HG03558 (cell line): ENCODE measurements around the gene DUSP12.
A peak's percentile ranks its signal among the peaks of the same experiment; 100 is the strongest.

Experiments used
- ATAC-seq: cut with Tn5 transposase; IDR thresholded peaks from one replicate; pipeline ENCODE4 v1.9.1; 2021; ENCODE audit warnings: moderate number of reproducible peaks; ENCODE audit not compliant: unreplicated experiment; ENCODE audit errors: extremely low read depth

DUSP12 gene

DNA sequence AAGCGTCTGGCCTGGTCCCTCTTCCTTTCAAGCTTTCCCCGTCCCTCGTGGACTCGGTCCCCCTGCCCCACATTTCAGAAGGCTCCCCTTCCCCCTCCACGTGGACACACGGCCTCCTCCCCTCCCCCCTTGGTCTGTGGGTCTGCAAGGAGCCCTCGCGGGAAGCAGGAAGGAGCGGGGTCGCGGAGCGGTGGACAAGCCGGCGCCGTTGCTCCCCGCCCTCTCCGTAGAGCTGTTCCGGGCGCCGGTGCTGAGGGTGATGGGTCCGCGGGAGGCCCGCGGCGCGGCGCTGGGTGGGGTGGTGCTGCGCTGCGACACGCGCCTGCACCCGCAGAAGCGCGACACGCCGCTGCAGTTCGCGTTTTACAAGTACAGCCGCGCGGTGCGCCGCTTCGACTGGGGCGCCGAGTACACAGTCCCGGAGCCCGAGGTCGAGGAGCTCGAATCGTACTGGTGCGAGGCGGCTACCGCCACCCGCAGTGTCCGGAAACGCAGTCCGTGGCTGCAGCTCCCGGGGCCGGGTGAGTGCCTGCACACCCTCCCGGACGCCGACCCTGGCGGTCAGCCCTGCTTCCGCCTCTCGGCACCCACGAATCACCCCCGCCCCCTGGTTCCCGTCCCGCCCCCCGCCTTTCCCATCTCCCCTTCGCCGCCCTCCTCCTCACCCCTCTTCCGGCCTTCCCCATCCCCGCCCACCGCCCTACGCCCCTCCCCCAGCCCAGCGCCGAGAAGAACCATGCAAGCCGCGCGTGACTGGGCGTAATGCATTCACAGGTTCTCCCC lies 22.9 kb upstream of the DUSP12 start:
- no peak for ATAC-seq

DNA sequence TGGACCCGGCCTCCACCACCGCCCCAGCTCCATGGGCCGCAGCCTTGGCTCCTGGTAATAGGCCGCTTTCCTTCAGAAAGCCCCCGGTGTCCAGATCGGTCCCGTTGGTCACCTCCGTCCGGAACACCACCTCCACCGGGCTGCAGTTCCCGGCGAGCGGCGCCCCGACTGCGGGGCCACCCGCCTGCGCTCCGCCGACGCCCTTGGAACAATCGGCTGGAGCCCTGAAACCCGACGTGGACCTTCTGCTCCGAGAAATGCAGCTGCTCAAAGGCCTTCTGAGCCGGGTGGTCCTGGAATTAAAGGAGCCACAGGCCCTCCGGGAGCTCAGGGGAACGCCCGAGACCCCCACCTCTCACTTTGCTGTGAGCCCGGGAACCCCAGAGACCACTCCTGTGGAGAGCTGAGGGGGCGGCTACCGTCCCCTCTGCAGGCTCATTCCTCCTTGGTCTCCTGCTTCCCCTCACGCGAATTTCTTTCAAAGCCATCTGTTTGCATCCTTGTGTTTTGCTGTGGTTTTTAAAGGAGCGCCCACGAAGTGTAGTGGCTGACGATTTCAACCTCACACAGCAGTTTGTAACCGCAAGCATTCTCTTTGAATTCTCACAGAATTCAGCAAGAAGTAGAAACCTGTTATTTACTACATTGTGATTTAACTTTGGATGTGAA lies 22.2 kb upstream of the DUSP12 start:
- no peak for ATAC-seq

DNA sequence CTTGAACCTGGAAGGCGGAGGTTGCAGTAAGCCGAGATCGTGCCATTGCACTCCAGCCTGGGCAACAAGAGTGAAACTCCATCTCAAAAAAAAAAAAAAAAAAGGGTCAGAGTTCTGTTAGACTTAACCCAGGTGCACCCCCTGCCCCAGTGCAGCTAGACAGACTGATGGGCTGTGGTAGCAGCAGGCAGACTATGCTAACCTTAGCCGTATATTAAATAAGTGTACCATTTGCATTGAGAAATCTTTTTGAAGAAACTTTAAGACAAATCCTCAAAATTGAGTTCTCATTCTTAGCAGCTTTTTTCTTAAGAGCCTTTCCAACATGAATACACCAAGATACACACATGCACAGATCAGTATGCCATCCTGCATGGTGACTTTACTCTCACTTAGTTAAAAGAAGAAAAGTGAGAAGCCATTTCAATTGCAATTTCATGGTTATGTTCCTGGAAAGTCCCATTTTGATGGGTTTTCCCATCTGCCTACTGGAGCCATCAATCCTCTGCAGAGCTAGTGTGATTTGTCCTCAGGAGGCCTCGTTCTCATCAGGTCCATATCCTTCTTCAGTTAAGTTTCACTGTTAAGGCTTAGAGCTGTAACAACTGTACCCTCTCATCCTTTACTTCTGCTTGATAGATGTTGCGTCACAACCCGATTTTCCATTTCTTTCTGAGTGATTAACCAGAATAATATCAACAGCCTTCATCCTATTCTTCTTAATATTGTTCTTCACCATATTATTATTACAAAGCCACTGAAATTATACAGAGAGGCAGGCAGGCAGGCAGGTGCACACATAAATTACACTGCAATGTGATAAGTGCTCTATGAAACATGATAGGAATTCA lies 21.0 kb upstream of the DUSP12 start:
- ATAC-seq, result no peak

DNA sequence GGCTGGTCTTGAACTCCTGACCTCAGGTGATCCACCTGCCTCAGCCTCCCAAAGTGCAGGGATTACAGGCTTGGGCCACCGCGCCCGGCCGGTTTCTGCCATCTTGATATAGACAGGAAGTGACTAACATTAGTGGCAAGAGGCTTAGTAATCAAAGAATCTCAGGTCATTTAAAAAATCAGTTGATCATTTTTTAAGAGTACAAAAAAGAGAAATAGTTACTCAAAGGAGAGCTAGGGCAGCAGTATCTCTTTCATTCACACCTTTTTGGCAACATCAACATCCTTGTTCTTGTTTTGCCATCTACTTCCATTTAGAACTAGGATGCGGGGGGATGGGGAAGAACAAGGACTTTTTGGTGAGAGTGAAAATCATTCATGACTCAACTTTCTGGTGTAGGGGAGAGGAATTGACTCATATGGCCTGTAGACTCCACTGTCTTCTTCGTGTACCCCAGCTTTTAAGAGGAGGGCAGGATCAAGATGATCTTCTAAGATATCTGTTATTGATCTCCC lies 19.5 kb upstream of the DUSP12 start:
- ATAC-seq, result no peak

DNA sequence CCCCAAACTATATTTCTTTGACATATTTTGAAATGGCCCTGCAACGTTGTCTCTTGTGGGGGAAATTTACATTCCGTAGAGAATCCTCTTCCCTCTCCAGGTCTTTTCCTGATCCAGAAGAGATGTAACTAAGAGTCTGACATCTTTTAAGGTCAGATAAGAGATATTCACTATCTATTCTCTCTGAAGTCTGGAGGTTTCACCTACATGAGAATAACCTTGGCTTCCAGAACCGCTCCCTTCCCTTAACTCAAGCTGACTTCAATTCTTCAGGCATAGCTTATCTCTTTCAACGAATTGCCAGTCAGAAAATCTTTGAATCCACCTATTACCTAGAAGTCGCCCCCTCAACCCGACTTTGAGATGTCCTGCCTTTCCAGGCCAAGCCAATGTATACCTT lies 18.3 kb upstream of the DUSP12 start:
- ATAC-seq, result no peak

DNA sequence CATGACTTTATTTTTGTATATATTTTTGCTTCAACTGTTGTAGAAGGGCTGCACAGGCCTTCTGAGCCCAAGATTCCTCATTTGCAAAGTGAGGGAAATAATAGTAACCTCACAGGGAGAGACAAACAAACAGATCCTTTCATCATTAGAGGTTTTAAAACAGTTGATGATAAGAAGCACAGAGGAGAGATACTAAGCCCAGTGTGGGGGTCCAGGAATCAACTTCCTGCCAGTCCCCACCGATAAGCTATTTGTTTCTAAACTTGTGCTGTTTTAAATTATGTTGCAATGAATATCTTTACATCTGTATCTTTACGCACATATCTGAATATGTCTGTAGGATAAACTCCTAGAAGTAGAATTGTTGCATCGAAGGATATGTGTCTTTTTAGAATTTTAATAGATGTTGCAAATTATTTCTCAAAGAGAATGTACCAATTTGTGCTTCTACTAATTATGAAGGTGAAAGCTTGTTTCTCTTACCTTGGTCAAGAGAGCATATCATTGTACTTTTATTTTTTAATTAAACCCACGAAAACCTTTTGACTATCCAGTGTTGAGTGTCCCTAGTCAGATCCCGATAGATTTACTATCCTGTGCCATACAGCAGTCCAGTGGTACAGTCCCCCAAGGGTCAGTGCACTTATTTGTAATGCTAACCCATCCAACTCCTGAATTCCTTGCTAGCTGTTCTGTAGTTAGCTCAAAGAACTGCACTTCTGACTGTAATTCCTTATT lies 17.4 kb upstream of the DUSP12 start:
- ATAC-seq, result no peak

DNA sequence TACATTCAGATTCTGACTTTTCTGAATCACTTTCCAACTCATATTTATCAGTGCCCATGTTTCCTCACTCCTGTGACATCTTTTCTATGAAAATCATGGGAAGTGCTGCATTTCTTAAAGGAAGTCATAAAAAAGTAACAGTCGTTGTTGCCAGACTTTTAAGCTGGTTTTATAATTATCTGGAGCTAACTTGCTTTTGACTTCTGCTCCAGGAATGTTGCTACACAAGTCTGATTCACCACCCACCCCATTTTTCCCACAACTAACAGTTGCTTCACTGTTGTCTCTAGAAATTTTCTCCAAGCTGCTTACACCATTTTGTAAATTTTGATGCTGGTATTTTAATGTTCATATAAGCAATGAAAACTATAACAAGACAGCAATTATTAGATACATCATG lies 16.1 kb upstream of the DUSP12 start:
- no peak for ATAC-seq

DNA sequence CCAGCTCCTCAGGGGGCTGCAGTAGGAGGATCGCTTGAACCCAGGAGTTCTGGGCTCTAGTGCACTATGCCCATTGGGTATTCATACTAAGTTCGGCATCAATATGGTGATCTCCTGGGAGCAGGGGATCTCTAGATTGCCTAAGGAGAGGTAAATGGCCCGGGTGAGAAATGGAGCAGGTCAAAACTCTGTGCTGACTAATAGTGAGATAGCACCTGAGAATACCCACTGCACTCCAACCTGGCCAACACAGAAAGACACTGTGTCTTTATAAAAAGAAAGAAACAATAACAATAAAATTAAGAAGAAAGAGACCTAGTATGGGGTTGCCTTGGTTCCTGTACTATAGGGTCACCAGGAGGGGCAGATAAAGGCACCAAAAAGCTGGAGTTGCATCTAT lies 13.7 kb upstream of the DUSP12 start:
- ATAC-seq, result no peak

DNA sequence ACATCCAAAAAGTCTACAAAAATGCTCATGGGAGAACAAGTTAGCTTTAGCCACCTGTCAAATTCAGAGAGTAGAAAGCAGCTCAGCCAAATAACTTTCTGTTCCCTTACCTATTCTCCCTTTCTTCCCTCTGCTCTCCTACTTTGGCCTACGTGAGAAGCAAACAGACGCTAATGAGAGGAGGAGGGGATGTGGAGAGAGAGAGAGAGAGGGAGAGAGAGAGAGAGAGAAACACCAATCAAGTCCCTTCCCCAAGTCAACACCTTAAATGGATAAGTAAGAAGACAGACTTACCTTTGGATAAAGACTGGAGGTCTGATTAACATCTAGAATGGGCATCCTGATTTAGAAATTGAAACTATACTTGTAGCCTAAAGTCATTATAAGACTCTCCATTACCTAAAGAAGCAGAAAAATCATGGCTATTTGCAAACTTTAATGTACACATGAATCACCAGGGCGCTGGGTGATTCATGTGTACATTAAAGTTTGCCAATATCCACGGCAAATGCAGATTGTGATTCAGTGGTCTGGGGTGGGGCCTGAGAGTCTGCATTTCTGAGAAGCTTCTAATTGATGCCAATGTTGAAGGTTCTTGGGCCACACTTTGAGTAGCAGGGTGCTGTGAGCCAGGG lies 13.1 kb upstream of the DUSP12 start:
- ATAC-seq, result no peak

DNA sequence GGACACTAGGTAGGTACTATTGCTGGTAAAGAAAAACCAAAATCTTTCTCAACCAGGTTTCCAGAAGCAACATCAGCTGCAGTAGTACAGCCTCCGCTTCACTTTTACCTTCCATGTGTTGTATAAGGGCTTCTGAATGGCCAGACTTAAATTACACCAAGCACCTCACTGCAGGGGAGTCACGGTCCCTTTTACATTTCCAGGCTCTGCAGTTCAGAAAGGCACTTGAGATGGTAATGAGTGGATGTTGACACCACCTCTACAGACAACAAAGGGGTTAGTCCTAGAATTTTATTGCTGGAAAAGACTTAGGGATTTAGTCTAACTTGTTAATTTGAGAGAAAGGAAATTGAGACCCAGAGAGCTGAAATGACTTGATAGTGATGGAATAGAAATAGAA lies 12.0 kb upstream of the DUSP12 start:
- ATAC-seq, result no peak

DNA sequence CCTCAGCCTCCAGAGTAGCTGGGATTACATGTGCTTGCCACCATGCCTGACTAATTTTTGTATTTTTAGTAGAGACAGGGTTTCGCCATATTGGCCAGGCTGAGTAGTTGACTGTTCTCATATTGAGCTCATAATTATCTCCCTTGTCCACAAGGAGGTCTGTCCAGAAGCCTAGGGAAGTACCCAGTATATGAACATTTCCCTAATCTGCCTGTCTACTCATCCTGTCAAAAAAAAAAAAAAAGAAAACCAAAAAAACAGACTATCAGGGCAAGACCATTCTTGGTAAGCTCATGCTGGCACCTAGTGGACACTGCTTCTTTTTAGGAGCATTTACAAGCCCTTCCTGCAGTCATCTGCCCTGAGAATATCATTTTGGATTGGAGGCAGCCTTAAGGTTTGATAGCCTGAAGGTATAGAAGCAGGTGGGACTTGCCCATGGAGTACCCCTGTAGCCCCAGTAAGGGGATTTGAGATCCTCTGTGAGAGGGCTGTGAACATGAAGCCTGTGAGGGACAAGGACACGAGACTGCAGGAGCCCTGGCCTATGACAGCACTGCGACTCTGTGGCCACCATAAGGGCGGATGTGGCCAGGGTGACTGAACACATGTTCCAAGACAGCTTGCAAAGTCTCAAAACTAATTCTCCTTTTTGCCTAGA lies 10.8 kb upstream of the DUSP12 start:
- ATAC-seq, result peak; percentile 37

DNA sequence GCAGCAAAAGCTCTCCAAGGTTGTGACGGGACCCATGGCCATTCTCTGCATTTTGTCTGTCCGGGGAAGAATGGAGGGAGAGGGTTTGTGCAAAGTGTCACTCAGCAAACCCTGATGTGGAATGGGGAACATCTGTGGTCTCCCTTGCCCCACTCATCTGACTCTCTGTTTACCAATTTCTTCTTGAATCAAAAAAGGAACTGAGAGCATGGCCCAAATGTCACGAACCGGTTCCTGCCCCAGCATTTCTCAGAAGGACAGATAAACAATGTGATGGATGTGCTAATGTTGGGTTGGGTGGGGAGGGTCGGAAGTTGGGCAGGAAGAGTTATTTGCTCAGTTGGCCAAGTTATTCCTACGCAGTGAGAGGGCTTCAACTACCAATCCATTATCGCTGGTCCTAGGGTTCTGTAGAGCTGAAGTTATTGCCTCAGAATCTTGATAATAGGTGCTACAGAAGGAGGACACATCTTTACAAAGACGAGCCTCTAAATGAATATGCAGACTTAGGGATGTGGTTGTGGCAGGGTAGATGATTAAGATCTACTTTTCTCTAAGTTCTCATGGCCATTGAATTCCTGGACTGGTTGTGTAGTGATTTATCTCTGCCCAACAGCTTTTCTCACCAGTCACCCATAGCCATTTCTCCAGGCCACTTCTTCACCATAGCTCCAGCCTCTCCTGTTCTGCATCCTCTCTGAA lies 9.6 kb upstream of the DUSP12 start:
- no peak for ATAC-seq

DNA sequence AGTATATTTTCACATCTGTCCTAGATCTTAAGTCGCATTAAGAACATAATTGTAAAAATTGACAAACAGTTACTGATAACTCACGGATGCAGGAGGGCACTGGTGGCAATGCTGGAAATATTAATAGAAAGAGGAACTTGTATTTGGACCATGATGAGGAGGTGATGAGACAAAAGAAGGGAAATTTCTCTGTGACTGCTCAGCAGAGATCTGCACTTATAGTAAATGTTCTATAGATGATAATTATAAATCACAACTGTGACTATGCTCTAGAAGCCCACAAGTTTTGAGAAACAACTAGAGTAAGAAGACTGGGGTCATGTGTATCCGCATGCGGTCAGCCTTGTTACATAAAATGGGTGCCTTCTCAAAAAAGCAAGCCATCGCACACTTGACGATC lies 8.7 kb upstream of the DUSP12 start:
- no peak for ATAC-seq

DNA sequence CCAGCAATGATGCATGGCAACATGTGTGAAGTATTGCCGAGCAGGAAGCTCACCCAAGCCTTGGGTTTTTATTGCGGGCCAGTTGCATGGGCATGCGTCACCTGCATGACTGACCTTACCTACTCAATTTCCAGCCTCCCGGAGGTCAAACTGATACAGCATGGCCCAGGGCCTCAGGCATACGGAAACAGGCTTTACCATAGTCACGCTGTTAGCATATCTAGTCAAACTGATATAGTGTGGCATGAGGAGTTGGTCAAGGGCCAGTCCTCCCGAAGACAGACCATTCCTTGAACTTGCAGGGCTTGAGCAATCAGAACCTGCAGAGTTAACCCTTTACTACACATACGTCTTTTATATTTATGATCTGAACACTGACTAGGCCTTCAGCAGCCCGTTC lies 6.4 kb upstream of the DUSP12 start:
- ATAC-seq, result no peak

DNA sequence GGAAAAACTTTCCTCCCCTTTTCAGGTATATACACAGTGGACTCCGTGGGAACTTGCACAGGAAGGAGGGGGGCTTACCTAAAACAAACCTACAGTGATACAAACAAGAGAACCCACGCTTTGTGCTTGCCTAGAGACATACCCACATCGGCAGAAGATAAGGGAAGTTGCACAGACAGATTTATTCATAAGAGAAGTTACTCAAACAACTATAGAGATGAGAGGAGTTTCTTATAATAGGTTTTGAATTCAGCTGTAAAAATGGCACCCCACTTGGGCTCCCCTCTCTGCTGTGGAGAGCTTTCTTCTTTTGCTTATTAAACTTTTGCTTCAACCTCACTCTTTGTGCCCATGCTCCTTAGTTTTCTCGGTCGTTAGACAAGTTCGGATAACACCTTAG lies 1.8 kb upstream of the DUSP12 start:
- no peak for ATAC-seq

DNA sequence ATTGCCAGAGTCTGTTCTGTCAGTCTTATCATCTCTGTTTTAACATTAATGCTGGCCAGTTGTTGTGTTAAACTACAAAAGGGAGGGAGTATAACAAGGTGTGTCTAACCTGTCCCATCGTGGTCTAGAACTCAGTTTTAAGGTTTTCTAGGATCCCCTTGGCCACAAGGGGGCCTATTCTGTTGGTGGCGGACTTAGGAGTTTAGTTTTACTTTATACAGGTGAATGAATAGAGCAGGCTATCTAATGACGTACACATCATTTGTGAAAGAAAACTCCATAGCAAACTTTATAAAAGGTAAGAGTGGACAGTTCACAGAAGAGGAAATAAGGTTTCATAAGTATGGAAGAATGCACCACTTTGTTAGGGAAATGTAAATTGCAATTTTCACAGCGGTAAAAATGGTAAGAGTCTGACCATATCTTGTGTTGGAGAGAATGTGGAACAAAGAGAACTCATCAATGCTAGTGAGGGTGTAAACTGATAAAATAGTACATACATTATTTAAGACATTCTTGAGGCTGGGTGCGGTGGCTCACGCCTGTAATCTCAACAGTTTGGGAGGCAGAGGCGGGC lies 14.0 kb downstream of the DUSP12 start:
- no peak for ATAC-seq

DNA sequence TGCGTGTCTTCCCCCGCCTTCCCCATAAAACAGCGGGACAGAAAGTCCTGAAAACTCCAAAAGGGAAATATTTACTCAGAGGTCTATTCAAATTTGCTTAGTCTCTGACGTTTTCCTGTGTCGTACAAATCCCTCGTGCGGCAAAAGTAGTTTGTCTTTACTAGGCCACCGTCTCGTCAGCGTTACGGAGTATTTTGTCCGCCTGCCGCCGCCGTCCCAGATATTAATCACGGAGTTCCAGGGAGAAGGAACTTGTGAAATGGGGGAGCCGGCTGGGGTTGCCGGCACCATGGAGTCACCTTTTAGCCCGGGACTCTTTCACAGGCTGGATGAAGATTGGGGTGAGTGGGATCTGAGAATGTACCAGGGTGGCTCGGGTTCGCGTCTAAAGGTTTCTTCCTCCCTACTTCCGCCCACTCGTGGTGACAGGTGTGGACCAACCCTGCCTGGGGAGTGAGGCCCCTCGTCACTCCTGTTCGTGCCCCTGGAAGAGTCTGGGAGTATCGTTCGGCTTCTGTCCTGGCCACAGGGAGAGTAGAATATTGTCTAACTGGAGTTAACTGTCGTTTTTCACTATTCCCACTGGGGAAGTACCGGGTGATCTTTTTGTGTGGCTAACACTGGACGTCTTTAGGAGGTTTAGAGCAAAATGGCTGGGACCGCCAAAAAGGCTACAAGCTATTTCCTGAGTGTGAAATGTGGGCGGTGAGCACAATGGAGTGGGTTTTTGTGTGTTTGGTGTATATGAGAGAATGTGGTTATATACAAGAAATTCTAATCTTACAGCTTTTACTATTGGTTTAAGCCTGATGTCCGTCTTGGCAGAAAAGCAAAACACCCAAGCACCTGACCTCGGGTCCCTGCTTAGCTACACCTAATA lies 16.8 kb downstream of the DUSP12 start, which contains the start of gene ATF6:
ATF6 (plus strand) TSS at position 219 of the 880 bp plus-strand sequence; CDS start at position 260, 41 bp downstream.
- peak; percentile 38 for ATAC-seq
